Esophagus muscularis mucosa (tissue), 4 donors: ENCODE measurements around the gene ALPK3. TPM values are rescaled to one million over a fixed set of nuclear protein-coding genes. Genes with fewer than 3 reads are reported as not detected.
"Not testable (repeated sequence)": the region's sequence is repeated elsewhere in the genome, so short reads cannot be mapped to it uniquely, and the experiment has no call there.

Source experiments
- DNase-seq: peaks from one replicate; pipeline ENCODE4 v3.0.0-alpha.2; 2017; ENCODE audit errors: extremely low spot score
- H3K27ac ChIP-seq, 4 donors: fragments of 200-600 bp; sonication (generic); replicated peaks in 1 of 4; 1 replicate in 3 of 4; 2 replicates in 1 of 4; pipeline ENCODE4 v1.5.1; 2016 to 2019; ENCODE audit warnings: mild to moderate bottlenecking in 1 of 4
- H3K27me3 ChIP-seq, 4 donors: fragments of 200-600 bp; sonication (generic); one replicate each; pipeline versions ENCODE4 v1.5.1 to v1.6.0; 2016 to 2019
- H3K36me3 ChIP-seq, 4 donors: fragments of 200-600 bp; sonication (generic); one replicate each; pipeline ENCODE4 v1.5.1; 2016 to 2019
- H3K4me1 ChIP-seq, 4 donors: fragments of 200-600 bp; sonication (generic); one replicate each; pipeline ENCODE4 v1.5.1; 2016 to 2019
- H3K4me3 ChIP-seq, 4 donors: fragments of 200-600 bp; sonication (generic); 1 replicate in 2 of 4; 2 replicates in 2 of 4; pipeline ENCODE4 v1.5.1; 2016 to 2019; ENCODE audit warnings: mild to moderate bottlenecking in 4 of 4, moderate library complexity in 1 of 4
- H3K9me3 ChIP-seq, 4 donors: fragments of 200-600 bp; sonication (generic); 1 replicate in 3 of 4; 2 replicates in 1 of 4; pipeline ENCODE4 v1.5.1; 2016 to 2019
- EP300 ChIP-seq: sonication (generic); formaldehyde crosslinking; IDR thresholded peaks from one replicate; pipeline ENCODE4 v1.6.1; 2017; ENCODE audit warnings: antibody characterized with exemption
- POLR2A ChIP-seq: fragments of 450-650 bp; IDR thresholded peaks from one replicate; pipeline ENCODE4 v1.6.1; 2017; ENCODE audit warnings: antibody characterized with exemption, moderate library complexity, mild to moderate bottlenecking, low read depth
- POLR2AphosphoS5 ChIP-seq, 2 donors: sonication (generic); formaldehyde crosslinking; IDR thresholded peaks; one replicate each; pipeline ENCODE4 v1.6.1; 2017; ENCODE audit warnings: antibody characterized with exemption in 2 of 2
- WGBS: methylation state at CpG from one replicate; pipeline ENCODE4 v1.1.5; 2018; 5-methylcytosine and 5-hydroxymethylcytosine counted together
- intact Hi-C: fragments of 100-400 bp; cut with DNase I; formaldehyde crosslinking; loops from one replicate; pipeline ENCODE4 v1.15.1; 2023
- total RNA-seq, 4 donors: library from RNA; depleted of rRNA; stranded (reverse); fragments of >200 nt; gene quantifications; one replicate each; pipeline versions ENCODE4 v1.1.0 to v1.2.1, GENCODE V29; 2016
- TF ChIP-seq, protein P1 (sequence below), 3 experiments: fragments of 200-600 bp in 2 of 3; fragments of 450-650 bp in 1 of 3; sonication (generic) in 2 of 3; IDR thresholded peaks; one replicate each; pipeline ENCODE4 v1.5.1; 2017 to 2019; ENCODE audit warnings: antibody characterized with exemption in 3 of 3, mild to moderate bottlenecking in 2 of 3, moderate library complexity in 1 of 3

ALPK3 gene
- total RNA-seq, 4 donors from 2014 or later: 9.1 to 21.5 (median 16.2) TPM

DNA sequence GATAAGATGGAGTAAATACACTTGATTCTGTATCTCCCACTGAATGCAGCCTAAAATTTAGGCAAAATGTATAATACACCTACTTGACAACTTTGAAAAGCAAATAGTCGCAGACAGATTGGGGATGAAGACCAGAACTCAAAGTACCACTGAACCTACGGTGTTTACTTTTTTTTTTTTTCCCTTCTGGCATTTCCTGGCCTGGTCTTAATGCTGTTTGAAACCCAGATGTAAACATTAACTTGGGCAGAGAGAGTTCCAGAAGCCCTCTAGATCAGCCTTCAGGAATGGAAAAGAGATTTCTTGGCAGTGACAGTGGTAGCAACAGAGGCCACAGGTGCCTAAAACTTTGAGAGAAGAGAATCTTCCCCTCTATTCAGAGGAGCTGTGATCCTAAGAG lies 27.8 kb downstream of the ALPK3 start:
- Histone ChIP-seq H3K36me3 (peaks cover 0 to 6% (median 0%) of the 10 kb centered on the region in 4 donors), H3K9me3 (no peaks in the 10 kb centered on the region), H3K4me3 (no peak overlapping the region), H3K4me1 (peaks cover 11 to 34% (median 34%) of the 10 kb centered on the region in 4 donors), H3K27me3 (no peaks in the 10 kb centered on the region), H3K27ac (peak overlapping the region; percentile 20 to 72 (median 64))
- DNase-seq: no peak
- 51% methylated on average over 2 of the region's 2 CpGs for WGBS
- TF ChIP-seq, protein P1, sequence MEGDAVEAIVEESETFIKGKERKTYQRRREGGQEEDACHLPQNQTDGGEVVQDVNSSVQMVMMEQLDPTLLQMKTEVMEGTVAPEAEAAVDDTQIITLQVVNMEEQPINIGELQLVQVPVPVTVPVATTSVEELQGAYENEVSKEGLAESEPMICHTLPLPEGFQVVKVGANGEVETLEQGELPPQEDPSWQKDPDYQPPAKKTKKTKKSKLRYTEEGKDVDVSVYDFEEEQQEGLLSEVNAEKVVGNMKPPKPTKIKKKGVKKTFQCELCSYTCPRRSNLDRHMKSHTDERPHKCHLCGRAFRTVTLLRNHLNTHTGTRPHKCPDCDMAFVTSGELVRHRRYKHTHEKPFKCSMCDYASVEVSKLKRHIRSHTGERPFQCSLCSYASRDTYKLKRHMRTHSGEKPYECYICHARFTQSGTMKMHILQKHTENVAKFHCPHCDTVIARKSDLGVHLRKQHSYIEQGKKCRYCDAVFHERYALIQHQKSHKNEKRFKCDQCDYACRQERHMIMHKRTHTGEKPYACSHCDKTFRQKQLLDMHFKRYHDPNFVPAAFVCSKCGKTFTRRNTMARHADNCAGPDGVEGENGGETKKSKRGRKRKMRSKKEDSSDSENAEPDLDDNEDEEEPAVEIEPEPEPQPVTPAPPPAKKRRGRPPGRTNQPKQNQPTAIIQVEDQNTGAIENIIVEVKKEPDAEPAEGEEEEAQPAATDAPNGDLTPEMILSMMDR (IDR thresholded peaks at IDR 0.05): no peak
- TF ChIP-seq POLR2A (no peak), POLR2AphosphoS5 (IDR thresholded peaks at IDR 0.05) (no peak), EP300 (no peak)
- intact Hi-C loops: loop anchor here (5.0 kb wide), 1 partner anchor 82 kb away; no protein-coding TSS in a partner anchor

DNA sequence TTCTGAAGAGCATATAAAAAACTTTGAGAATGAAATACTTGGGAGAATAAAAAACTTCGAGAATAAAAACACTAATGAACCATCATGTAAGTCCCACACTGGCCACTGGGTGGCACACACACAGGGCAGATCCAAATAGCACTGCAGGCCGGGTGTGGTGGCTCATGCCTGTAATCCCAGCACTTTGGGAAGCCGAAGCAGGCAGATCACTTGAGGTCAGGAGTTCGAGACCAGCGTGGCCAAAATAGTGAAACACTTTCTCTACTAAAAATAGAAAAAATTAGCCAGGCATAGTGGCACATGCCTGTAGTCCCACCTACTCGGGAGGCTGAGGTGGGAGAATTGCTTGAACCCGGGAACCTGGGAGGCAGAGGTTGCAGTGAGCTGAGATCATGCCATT lies 28.5 kb downstream of the ALPK3 start:
- Histone ChIP-seq H3K27ac (peak overlapping the region in 3 of 4 donors; percentile 62 to 72 (median 66)), H3K4me1 (peaks cover 5 to 27% (median 27%) of the 10 kb centered on the region in 4 donors)
- H3K36me3 ChIP-seq, H3K4me3 ChIP-seq, H3K9me3 ChIP-seq, DNase-seq, H3K27me3 ChIP-seq: not testable (repeated sequence)
- TF ChIP-seq, protein P1 (IDR thresholded peaks at IDR 0.05): peak; percentile 71 to 76 (median 71)
- WGBS: 68% methylated on average over 7 of the region's 7 CpGs
- intact Hi-C loops: loop anchor here (5.0 kb wide), 1 partner anchor 82 kb away; no protein-coding TSS in a partner anchor

DNA sequence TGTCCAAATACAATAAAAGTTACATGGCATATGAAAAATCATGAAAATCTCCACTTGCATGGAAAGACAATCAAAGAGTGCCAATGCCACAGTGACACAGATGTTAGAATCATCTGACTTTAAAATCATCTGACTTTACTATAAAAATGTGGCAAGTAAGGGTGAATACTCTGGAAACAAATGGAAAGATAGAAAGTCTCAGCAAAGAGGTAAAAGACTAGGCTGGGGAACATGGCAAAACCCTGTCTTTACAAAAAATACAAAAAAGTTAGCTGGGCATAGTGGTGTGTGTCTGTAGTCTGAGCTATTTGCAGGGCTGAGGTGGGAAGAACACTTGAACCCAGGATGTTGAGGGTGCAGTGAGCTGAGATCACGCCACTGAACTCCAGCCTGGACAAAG lies 29.1 kb downstream of the ALPK3 start:
- no peak overlapping the region for H3K27ac ChIP-seq
- 93% methylated on average over 1 of the region's 1 CpG for WGBS
- H3K4me1 ChIP-seq: peaks cover 0 to 21% (median 21%) of the 10 kb centered on the region in 4 donors

DNA sequence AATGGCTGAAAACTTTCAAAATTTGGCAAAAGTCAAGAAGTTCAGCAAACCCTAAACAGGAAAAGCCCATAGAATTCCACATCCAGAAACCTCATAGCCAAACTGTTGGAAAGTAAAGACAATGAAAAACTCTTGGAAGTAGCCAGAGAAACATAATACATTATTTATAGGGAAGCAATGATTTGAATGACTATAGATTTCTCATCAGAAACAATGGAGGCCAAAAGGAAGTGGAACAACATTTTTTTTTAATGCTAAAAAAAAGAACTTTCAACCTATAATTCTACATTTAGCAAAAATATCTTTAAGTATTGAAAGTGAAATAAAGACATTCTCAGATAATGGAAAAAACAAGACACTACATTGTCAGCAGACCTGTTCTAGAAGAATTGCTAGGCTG lies 30.2 kb downstream of the ALPK3 start:
- Histone ChIP-seq H3K27me3 (no peaks in the 10 kb centered on the region), H3K9me3 (no peaks in the 10 kb centered on the region), H3K4me1 (peaks cover 0 to 17% (median 15%) of the 10 kb centered on the region in 4 donors), H3K27ac (no peak overlapping the region), H3K4me3 (no peak overlapping the region), H3K36me3 (no peaks in the 10 kb centered on the region)
- DNase-seq: no peak
- TF ChIP-seq EP300 (no peak), POLR2A (no peak), POLR2AphosphoS5 (IDR thresholded peaks at IDR 0.05) (no peak)
- TF ChIP-seq, protein P1 (IDR thresholded peaks at IDR 0.05): no peak
- intact Hi-C loops: loop anchor here (5.0 kb wide), 1 partner anchor 80 kb away; no protein-coding TSS in a partner anchor

More for the DNA sequence above, 29.1 kb downstream of the ALPK3 start:
- DNase-seq: no peak
- no peaks in the 10 kb centered on the region for H3K9me3 ChIP-seq
- no peaks in the 10 kb centered on the region for H3K36me3 ChIP-seq
- no peak overlapping the region for H3K4me3 ChIP-seq
- no peak for TF ChIP-seq POLR2AphosphoS5 (IDR thresholded peaks at IDR 0.05)
- TF ChIP-seq, protein P1 (IDR thresholded peaks at IDR 0.05): no peak
- TF ChIP-seq POLR2A: no peak
- no peak for TF ChIP-seq EP300
- H3K27me3 ChIP-seq: no peaks in the 10 kb centered on the region
- intact Hi-C loops: loop anchor here (5.0 kb wide), 1 partner anchor 81 kb away; no protein-coding TSS in a partner anchor

DNA sequence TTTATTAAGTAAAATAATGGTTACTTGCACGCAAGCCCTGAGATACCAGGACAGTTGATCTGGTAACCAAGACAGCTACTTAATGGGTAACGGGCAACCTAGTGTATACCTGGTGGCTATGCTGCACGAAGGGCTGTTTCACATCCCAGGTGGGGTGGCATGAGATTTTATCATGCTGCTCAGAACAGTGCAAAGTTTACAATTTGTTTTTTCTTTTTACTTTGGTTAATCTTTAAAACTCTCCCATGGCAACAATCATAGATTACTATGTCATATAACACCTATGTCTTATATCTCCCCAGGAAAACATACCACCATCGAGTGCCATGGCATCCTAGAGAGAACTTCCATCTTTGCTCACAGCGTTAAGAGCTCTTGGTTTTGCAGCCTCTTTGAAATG lies 35.1 kb downstream of the ALPK3 start:
- Histone ChIP-seq H3K27ac (no peak overlapping the region), H3K27me3 (no peaks in the 10 kb centered on the region), H3K4me1 (peaks cover 0 to 14% (median 0%) of the 10 kb centered on the region in 4 donors), H3K9me3 (no peaks in the 10 kb centered on the region), H3K4me3 (no peak overlapping the region), H3K36me3 (peaks cover 2 to 17% (median 9%) of the 10 kb centered on the region in 4 donors)
- WGBS: 95% methylated on average over 5 of the region's 5 CpGs
- intact Hi-C loops: no loop called here
- no peak for DNase-seq
- TF ChIP-seq POLR2AphosphoS5 (IDR thresholded peaks at IDR 0.05) (no peak), POLR2A (no peak), EP300 (no peak)
- TF ChIP-seq, protein P1 (IDR thresholded peaks at IDR 0.05): no peak
